A673 (cell line): Measurements from ENCODE around the gene C1QTNF8.

Source experiments
- EZH2 ChIP-seq: fragments of 200-600 bp; sonication (generic); IDR thresholded peaks from 2 replicates; pipeline ENCODE4 v1.6.1; 2017; ENCODE audit warnings: borderline replicate concordance, low read depth, mild to moderate bottlenecking, mixed read lengths, antibody characterized with exemption, low read length; ENCODE audit not compliant: poor library complexity, severe bottlenecking
- TF ChIP-seq, protein P1 (sequence below): fragments of 300-800, 200-600 bp; sonication (generic); conservative IDR thresholded peaks from 2 replicates; pipeline ENCODE4 v1.5.1; 2017; ENCODE audit warnings: low read depth, mild to moderate bottlenecking, antibody characterized with exemption, low read length, moderate library complexity, mixed read lengths

DNA sequence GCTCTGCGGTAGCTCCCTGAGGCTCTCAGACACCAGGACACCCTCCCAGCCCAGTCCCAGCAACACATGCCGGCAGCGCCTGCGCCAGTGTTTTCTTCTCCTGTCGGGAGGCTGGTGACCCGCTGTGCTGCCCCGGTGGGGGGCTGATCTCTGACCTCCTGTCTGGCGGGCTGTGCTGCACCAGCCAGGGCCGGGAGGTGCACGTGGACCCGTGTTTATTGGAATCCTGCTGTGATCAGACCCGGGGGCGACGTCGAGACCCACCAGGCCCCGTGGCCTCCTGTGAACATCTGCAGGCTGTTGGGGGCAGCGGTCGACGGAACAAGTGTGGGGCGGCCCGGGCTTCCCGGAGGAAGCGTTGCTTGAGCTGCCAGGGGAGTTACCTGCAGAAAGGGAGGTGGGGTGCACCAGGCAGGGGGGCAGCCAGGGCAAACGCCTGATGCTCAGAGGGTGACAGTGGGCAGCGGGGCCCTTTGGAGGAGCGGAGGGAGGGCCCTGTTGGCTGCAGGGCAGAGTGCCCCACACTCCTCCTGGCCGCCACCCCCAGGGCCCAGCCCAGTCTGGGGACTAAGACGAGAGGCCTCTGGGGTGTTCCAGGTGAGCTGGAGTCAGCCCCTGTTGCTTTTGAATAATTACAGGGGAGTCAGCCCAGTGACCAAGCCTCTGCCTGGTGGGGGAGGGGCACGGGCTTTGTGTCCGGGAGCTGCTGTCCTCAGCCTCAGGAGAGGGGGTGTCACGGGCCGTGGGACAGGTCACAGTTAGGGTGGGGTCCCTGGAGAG lies 25.8 kb downstream of the C1QTNF8 start:
- TF ChIP-seq, protein P1, sequence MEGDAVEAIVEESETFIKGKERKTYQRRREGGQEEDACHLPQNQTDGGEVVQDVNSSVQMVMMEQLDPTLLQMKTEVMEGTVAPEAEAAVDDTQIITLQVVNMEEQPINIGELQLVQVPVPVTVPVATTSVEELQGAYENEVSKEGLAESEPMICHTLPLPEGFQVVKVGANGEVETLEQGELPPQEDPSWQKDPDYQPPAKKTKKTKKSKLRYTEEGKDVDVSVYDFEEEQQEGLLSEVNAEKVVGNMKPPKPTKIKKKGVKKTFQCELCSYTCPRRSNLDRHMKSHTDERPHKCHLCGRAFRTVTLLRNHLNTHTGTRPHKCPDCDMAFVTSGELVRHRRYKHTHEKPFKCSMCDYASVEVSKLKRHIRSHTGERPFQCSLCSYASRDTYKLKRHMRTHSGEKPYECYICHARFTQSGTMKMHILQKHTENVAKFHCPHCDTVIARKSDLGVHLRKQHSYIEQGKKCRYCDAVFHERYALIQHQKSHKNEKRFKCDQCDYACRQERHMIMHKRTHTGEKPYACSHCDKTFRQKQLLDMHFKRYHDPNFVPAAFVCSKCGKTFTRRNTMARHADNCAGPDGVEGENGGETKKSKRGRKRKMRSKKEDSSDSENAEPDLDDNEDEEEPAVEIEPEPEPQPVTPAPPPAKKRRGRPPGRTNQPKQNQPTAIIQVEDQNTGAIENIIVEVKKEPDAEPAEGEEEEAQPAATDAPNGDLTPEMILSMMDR: no peak
- TF ChIP-seq EZH2: peak; percentile 26
